Measurements from ENCODE around the gene TOMM5. TPM values are rescaled to one million over a fixed set of nuclear protein-coding genes. Genes with fewer than 3 reads are reported as not detected.

TOMM5 gene
- total RNA-seq, 1 donor from 2014 or later, result 64.5 TPM

- no peak overlapping the region for H3K27ac ChIP-seq
- intact Hi-C loops (cut with DNase I), result no loop called here
- no peak overlapping the region for H3K4me3 ChIP-seq
- no peaks in the 10 kb centered on the region for H3K27me3 ChIP-seq
- H3K4me1 ChIP-seq, result no peaks in the 10 kb centered on the region
- TF ChIP-seq CTCF (IDR thresholded peaks at IDR 0.05), result no peak
- DNase-seq (ENCODE audit: low spot score in 2 of 2), result no peak
- H3K9me3 ChIP-seq, result no peaks in the 10 kb centered on the region
- H3K36me3 ChIP-seq, result no peaks in the 10 kb centered on the region
These were observed 32.8 kb upstream of the TOMM5 start for GRCh38 chr9:37625036-37625757.

- no peaks in the 10 kb centered on the region for H3K27me3 ChIP-seq
- TF ChIP-seq CTCF (IDR thresholded peaks at IDR 0.05), result no peak
- H3K36me3 ChIP-seq, result no peaks in the 10 kb centered on the region
- intact Hi-C loops (cut with DNase I), result no loop called here
- no peak overlapping the region for H3K27ac ChIP-seq
- H3K4me1 ChIP-seq, result no peaks in the 10 kb centered on the region
- no peaks in the 10 kb centered on the region for H3K9me3 ChIP-seq
- H3K4me3 ChIP-seq, result no peak overlapping the region
- no peak for DNase-seq (ENCODE audit: low spot score in 2 of 2)
These were observed 31.7 kb upstream of the TOMM5 start for GRCh38 chr9:37624073-37624472.

- intact Hi-C loops (cut with DNase I), result no loop called here
- no peaks in the 10 kb centered on the region for H3K4me1 ChIP-seq
- H3K27ac ChIP-seq, result no peak overlapping the region
- no peaks in the 10 kb centered on the region for H3K27me3 ChIP-seq
- DNase-seq (ENCODE audit: low spot score in 2 of 2), result no peak
- H3K36me3 ChIP-seq, result no peaks in the 10 kb centered on the region
- no peak overlapping the region for H3K4me3 ChIP-seq
- TF ChIP-seq CTCF (IDR thresholded peaks at IDR 0.05), result no peak
- no peaks in the 10 kb centered on the region for H3K9me3 ChIP-seq
These were observed 30.9 kb upstream of the TOMM5 start for GRCh38 chr9:37623267-37623666.

- intact Hi-C loops (cut with DNase I), result no loop called here
- Histone ChIP-seq H3K27me3 (no peaks in the 10 kb centered on the region), H3K36me3 (no peaks in the 10 kb centered on the region), H3K4me1 (no peaks in the 10 kb centered on the region), H3K27ac (no peak overlapping the region), H3K9me3 (no peaks in the 10 kb centered on the region), H3K4me3 (no peak overlapping the region)
- TF ChIP-seq CTCF (IDR thresholded peaks at IDR 0.05), result no peak
- no peak for DNase-seq (ENCODE audit: low spot score in 2 of 2)
These were observed 30.1 kb upstream of the TOMM5 start for GRCh38 chr9:37622462-37622861.

GRCh38 chr9:37621273-37622121 lies 29.1 kb upstream of the TOMM5 start:
- TF ChIP-seq CTCF (IDR thresholded peaks at IDR 0.05), result no peak
- H3K27ac ChIP-seq, result no peak overlapping the region
- no peak overlapping the region for H3K4me3 ChIP-seq
- DNase-seq (ENCODE audit: low spot score in 2 of 2), result no peak
- no peaks in the 10 kb centered on the region for H3K9me3 ChIP-seq
- H3K27me3 ChIP-seq, result no peaks in the 10 kb centered on the region
- intact Hi-C loops (cut with DNase I), result no loop called here
- no peaks in the 10 kb centered on the region for H3K4me1 ChIP-seq
- no peaks in the 10 kb centered on the region for H3K36me3 ChIP-seq
